ENCODE measurements around the gene SPRYD4.
"Not testable (repeated sequence)": the region's sequence is repeated elsewhere in the genome, so short reads cannot be mapped to it uniquely, and the experiment has no call there.

SPRYD4 gene

GRCh38 chr12:56468216-56469006 lies at the start of gene SPRYD4:
TSS of gene SPRYD4 (plus strand) at chr12:56468578. CDS start at chr12:56468592, 14 bp downstream.
- peak; percentile 94 for DNase-seq (ENCODE audit: low spot score)

- no peak for DNase-seq (ENCODE audit: low spot score)
Observed at GRCh38 chr12:56420411-56420810, 48.0 kb upstream of the SPRYD4 start.

GRCh38 chr12:56425193-56425592 lies 43.2 kb upstream of the SPRYD4 start:
- DNase-seq (ENCODE audit: low spot score): no peak

DNA sequence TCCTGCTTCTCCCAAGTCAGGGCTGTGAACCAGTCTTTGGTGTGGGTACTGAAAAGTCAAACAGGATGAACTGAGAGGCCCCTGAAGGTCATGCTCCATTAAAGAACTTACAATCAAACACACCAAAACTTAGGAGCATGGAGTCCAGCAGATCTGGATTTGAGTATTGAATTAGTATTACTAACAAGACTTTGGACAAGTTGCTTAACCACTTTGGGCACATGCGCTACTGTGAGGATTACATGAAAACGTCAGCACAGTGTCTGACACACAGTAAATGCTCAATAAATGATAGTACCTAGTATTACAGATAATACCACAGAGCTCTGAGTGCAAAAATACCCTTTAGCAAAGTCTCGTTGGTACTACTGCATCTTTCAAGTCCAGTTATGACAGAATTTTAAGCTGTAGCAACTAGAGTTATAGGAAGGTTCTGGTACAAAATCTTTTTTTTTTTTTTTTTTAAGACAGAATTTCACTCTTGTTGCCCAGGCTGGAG lies 42.4 kb upstream of the SPRYD4 start:
- DNase-seq (ENCODE audit: low spot score): no peak

DNA sequence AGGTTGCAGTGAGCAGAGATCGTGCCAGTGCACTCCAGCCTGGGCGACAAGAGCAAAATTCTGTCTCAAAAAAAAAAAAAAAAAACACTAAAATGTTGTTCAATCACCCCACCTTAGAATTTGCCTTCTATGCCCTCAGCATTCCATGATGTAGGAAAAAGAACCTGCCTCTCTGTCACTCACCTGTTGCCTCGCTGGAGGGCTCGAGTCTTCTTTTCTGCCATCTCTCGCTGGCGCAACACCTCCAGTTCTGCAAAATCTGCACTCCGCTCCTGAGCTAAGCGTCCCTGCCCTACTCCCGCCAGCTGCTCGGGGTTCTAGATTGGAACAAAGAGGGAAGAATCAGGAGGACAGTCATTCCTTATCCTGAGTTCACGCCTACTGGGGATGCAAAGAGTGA lies 37.1 kb upstream of the SPRYD4 start:
- no peak for DNase-seq (ENCODE audit: low spot score)

DNA sequence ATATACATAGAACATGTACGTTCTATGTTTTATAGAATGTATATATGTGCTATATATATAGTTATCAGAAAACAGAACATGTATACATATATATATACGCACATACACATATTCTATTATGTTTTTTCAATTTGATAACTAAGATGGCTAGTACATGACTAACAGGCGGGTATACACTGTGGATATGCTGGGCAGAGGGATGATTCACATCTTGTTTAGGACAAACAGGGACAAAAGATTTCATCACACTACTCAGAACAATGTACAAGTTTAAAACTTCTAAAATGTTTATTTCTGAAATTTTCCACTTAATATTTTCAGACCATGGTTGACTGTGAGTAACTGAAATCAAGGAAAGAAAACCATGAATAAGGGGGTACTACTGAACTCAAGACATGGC lies 36.5 kb upstream of the SPRYD4 start:
- DNase-seq (ENCODE audit: low spot score): no peak

- no peak for DNase-seq (ENCODE audit: low spot score)
Observed at GRCh38 chr12:56434828-56435227, 33.5 kb upstream of the SPRYD4 start.

DNA sequence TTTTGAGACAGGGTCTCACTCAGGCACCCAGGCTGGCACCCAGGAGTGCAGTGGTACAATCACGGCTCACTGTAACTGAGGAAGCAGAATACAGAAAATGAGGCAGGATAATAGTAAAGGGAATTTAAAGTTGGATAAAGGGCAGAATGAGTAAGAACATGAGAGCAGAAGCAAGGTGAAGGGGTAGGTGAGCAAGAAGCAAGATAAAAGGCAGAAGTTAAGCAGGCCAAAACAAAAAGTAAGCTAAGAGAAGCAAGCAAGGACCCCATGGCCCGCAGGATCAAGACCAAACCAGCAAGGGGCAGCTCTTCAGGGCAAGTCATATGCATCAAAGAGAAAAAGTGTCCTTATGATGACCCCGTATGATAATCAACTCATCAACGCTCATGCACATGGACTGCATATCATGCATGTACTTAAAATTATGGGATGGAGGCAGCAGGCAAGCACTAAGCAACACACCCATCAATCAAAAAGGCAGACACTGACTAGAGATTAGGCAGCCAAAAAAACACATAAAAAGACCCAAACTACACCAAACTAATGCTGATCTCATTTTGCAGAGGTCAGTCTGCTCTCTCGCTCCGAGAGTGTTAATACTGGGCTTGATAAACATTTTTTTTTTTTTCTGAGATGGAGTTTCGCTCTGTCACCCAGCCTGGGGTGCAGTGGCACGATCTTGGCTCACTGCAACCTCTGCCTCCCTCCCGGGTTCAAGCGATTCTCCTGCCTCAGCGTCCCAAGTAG lies 30.8 kb upstream of the SPRYD4 start:
- no peak for DNase-seq (ENCODE audit: low spot score)

DNA sequence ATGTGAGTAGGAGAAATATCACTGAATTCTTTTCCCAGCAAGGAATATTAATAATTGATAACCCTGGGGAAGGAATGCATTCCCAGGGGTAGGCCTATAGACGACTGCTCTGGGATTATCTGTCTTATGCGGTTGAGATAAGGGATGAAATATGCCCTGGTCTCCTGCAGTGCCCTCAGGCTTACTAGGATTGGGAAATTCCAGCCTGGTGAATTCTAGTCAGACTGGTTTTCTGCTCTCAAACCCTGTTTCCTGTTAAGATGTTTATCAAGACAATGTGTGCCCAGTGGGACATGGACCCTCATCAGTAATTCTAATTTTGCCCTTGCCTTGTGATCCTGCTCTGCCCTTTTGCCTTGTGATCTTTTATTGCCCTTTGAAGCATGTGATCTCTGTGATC lies 25.2 kb upstream of the SPRYD4 start:
- not testable (repeated sequence) for DNase-seq (ENCODE audit: low spot score)

DNA sequence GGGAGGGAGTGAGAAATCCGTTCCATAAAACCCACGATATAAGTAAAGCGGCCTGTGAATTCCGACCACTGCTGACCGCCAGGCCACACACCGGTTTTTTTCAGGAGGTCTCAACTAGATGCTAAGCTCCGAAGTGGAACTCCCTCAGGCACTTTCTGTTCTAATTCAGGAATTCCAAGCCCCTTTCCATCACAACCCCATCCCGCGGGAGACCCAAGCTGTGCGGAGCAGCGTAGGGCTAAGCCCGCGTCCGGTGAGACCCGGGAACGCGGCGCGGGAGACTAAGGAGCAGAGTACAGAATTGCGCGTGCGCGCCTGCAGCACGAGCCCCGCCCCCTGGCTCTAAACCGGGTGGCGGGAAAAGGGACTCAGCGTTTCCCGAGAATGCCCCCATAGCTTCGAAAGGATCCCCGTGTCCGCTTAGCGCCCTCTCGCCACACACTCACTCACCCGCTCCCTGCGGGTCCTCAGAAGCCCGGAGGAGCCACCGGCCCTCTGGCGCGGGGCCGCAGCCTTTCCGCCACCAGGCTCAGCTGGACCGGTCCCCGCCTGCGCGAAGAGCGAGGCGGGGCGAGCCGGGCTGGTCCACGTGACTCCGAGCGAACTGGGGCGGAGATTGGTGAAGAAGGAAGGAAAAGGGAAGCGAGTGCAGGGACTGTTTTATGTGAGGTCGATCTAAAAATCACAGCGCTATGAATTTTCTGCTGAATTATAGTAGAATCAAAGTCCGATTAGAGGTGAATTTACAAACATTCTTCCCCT lies 19.3 kb upstream of the SPRYD4 start, which contains the start of gene TIMELESS:
TIMELESS (minus strand) TSS at position 567 of the 762 bp plus-strand sequence. CDS start 15,256 bp downstream, outside the sequence.
- peak; percentile 81 for DNase-seq (ENCODE audit: low spot score)

- DNase-seq (ENCODE audit: low spot score): no peak
Observed at GRCh38 chr12:56449622-56449984, 18.8 kb upstream of the SPRYD4 start.

- DNase-seq (ENCODE audit: low spot score): no peak
Observed at GRCh38 chr12:56450241-56450640, 18.1 kb upstream of the SPRYD4 start.

DNA sequence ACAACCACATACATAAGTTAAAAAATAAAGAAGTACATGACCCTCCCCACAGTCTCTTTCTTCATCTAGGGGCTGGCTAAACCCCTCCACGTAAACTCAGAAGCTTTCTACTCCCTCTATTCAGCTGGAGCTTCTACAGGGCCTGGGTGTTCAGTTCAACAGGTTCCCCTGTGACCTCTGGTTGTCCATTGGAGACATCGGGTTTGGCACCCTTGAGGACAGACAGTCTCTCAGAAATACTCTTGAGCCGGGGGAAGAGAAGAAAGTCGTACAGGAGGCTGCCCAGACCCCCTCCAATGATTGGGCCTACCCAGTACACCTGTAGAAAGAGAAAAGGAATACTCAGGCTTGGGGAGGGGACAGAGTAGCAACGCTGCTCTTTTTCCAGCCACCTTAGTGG lies 17.2 kb upstream of the SPRYD4 start:
- DNase-seq (ENCODE audit: low spot score): no peak

DNA sequence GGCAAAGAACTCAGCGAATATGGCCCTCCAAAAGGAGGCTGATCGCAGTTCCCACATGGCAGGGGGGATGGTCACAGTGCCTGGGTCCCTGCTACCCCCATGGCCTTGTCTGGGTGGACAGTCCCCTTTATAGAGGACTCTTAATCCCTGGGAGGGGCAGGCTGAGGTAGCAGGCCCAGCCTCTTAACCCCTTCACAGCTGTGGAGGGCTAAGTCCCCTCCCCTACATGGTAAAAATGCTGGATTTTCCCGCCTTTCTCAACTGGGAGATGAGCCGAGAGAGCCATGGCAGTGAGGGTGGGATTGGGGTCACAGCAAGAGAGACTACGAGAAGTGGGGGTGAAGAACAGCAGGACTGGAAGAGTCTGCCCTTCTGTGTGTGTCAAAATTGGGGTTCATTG lies 13.8 kb upstream of the SPRYD4 start, which contains the start of gene MIP:
MIP (minus strand) TSS at position 101 of the 400 bp plus-strand sequence; CDS start at position 57, 44 bp downstream.
- no peak for DNase-seq (ENCODE audit: low spot score)

- DNase-seq (ENCODE audit: low spot score): no peak
Observed at GRCh38 chr12:56457817-56458216, 10.6 kb upstream of the SPRYD4 start.

- no peak for DNase-seq (ENCODE audit: low spot score)
Observed at GRCh38 chr12:56461235-56462159, 6.9 kb upstream of the SPRYD4 start.

DNA sequence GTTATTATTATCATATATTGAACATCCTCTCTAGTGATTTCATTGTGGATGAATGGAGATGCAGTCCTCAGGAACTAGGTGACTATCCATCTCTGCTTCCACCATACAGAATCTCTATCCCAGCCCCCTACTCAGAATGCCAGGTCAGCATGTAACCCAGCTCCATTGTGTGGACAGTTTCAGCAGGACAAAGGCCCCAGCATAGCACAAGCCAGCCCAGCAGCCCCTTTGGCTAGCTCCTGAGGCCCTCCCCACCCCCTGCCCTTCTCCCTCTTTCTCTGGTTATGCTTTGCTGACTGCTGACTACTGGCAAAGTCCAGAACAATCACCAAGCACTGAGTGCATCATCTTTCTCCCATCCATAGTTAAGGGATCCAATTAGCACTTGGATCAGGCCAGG lies 5.8 kb upstream of the SPRYD4 start:
- no peak for DNase-seq (ENCODE audit: low spot score)

DNA sequence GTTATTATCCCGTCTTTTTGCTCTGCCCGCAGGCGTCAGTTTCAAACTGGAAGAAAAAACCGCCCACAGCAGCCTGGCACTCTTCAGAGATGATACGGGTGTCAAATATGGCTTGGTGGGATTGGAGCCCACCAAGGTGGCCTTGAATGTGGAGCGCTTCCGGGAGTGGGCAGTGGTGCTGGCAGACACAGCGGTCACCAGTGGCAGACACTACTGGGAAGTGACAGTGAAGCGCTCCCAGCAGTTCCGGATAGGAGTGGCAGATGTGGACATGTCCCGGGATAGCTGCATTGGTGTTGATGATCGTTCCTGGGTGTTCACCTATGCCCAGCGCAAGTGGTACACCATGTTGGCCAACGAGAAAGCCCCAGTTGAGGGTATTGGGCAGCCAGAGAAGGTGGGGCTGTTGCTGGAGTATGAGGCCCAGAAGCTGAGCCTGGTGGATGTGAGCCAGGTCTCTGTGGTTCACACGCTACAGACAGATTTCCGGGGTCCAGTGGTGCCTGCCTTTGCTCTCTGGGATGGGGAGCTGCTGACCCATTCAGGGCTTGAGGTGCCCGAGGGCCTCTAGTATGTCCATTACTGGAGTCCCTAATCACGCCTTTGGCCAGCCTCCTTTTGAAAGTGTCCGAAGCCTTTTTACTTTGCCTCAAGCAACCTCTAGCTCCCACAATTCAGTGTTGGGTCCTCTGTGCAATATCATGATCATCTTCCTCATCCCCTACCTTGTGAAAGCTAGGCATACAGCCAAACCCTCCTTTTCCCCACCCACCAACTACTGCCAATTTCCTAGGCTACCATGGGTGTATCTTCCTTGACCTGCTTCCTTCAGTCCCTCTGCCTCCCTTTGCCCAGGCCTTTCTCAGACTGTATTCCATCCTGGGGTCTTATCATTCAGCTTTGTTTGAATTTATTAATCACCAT lies 891 bp downstream of the SPRYD4 start:
- no peak for DNase-seq (ENCODE audit: low spot score)

- no peak for DNase-seq (ENCODE audit: low spot score)
Observed at GRCh38 chr12:56474389-56474788, 6.0 kb downstream of the SPRYD4 start.

DNA sequence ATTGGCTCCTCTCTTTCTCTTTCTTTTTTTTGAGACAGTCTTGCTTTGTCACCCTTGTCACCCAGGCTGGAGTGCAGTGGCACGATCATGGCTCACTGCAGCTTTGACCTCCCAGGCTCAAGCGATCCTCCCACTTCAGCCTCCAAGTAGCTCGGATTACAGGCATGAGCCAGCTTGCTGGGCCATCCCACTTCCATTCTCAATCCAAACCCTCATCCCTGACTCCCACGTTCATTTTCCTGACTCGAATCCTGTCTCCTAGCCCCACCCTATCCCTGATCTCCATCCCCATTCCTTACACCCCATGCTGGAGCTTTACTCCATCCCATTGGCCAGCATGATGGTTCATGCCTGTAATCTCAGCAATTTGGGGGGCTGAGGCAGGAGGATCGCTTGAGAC lies 7.8 kb downstream of the SPRYD4 start:
- DNase-seq (ENCODE audit: low spot score): no peak
